GM23248 (cell line): Measurements from ENCODE around the gene POLRMT.

Experiments used
- EZH2 ChIP-seq: fragments of 200-600 bp; sonication (generic); IDR thresholded peaks from 2 replicates; pipeline ENCODE4 v1.6.1; 2018; ENCODE audit warnings: antibody characterized with exemption, mild to moderate bottlenecking; ENCODE audit not compliant: insufficient read depth, poor library complexity, severe bottlenecking
- EZH2phosphoT487 ChIP-seq: fragments of 200-600 bp; sonication (generic); IDR thresholded peaks from 2 replicates; pipeline ENCODE4 v1.6.1; 2018; ENCODE audit warnings: antibody characterized with exemption, moderate library complexity, mild to moderate bottlenecking, low read depth; ENCODE audit not compliant: insufficient read depth

GRCh38 chr19:588741-589692 lies 44.3 kb downstream of the POLRMT start:
- no peak for TF ChIP-seq EZH2
- TF ChIP-seq EZH2phosphoT487: no peak
